HG03342 (cell line): ENCODE measurements around the gene PLCH2.

ENCODE experiments used
- ATAC-seq: cut with Tn5 transposase; IDR thresholded peaks from one replicate; pipeline ENCODE4 v1.9.1; 2021; ENCODE audit warnings: mild to moderate bottlenecking, moderate library complexity; ENCODE audit not compliant: unreplicated experiment

The PLCH2 gene

DNA sequence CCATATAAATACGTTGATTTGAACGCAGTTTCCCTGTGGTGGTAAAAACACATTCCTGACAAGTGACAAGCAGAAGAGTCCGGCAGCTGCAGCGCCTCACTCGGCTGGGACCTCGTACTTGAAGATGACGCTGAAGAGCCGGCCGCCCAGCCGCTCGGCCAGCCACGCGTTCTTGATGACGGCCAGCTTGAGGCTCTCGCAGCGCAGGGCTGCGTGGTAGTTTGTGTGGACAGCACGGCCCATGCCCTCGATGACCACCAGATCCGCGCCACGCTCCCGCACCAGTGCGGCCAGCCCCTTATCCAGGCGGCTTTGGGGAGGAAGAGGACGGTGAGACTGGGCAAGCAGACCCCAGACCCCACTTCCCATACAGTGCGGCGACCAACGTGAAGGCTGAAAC, 32.7 kb downstream of the PLCH2 start:
- ATAC-seq, result no peak

DNA sequence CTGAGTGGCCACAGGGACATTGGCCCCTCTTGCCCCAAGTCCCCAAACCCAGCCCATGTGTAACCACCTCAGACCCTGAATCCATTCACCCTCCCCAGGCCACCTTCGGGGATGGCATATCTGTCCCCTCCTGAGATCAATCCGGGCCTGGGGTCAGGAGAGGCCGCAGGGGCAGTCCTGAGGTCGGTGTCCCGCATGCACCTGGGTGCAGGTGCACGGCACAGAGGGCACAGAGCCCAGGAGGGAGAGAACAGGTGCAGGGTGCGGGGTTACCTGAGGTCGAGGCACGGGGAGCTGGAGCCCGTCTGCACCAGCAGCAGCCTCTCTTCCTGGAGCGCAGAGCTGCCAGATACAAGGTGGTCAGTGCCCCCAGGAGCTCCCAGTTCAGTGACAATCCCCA, 33.5 kb downstream of the PLCH2 start:
- ATAC-seq, result no peak

DNA sequence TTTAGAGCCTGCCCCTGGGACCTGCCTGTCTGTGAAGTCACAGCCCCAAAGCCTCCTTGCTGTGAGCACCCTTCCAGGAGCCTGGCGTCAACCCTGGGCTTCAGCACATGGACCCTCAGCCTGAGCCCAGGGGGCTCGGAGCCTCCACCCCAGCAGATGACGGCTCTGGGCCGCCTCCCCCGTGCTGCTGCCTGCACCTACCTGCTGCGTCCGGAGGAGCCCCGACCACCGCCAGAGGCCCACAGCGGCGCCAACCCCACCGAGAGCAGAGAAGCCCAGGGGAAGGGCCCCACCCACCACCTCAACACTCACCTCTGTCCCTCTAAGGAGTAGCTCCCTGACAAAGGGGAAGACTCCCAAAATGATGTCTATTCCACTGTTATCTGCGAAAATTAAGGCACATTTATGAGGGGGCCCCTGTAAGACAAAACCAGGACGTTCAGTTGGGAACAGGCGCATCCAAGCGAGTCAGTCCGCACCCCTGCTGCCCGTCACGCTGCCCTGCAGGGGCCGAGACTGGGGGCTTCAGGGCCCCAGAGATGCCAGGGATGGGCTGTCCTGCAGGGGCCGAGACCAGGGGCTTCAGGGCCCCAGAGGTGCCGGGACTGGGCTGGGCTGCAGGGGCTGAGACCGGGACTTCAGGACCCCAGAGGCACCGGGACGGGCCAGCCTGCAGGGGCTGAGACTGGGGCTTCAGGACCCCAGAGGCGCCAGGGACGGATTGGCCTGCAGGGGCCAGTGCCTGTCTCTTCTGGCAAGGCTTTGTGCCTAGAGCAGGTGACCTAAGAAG, 34.5 kb downstream of the PLCH2 start:
- ATAC-seq, result no peak

DNA sequence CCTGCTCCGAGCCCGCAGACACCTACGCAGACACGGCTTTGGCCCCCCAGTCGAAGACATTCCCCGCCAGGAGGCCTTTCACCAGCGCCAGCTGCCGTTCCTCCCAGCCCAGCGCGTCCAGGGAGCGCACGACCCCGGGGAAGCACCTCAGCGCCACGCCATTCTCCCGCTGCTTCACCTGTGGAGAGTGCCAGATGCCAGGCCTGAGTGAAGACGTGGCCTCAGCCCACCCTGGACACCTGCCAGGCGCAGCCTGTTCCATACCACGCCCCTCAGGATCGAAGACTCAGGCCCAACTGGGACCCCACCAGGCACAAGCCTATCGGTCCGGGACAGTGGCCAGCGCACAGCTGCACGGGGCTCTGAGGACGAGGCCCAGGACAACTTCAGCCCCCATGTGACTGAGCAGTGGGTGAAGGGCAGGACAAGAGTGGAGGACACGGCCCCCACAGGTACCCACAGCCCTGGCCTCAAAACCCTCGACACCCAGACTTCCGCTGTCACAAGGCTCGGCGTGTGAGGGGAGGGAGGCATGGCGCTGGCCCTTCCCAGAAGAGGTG, 36.9 kb downstream of the PLCH2 start:
- ATAC-seq, result no peak

DNA sequence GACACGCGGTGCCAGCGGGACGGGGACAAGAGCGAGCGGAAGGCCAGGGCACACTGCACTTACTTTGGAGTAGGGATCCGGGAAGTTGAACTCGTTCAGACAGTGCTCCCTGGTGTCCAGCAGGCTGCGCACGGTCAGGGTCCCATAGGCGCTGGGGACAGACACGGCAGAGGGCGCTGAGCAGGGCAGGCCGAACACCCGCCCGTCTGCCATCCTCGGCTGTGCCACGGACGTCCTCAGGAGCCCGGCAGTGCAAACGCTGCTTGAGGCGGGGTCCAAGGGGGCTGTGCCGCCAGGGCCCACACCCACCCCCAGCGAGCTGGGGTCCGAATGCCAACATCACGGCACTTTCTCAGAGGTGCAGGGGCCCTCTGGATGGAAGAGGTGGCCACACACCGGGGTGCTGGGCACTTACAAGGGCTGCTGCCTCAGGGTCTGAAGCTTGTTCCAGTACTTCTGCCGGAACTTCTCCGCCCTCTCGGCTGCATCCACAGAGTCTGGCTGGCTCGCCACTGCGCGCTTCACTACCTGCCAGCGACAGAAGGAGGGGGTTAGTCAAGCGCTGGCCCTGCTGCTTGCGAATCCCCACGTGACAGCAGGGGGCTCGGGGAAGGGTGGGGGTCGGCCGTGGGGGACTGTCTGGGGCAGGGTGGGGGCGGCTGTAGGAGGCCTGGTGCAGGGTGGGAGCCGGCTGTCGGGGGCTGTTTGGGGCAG, 38.0 kb downstream of the PLCH2 start:
- no peak for ATAC-seq

DNA sequence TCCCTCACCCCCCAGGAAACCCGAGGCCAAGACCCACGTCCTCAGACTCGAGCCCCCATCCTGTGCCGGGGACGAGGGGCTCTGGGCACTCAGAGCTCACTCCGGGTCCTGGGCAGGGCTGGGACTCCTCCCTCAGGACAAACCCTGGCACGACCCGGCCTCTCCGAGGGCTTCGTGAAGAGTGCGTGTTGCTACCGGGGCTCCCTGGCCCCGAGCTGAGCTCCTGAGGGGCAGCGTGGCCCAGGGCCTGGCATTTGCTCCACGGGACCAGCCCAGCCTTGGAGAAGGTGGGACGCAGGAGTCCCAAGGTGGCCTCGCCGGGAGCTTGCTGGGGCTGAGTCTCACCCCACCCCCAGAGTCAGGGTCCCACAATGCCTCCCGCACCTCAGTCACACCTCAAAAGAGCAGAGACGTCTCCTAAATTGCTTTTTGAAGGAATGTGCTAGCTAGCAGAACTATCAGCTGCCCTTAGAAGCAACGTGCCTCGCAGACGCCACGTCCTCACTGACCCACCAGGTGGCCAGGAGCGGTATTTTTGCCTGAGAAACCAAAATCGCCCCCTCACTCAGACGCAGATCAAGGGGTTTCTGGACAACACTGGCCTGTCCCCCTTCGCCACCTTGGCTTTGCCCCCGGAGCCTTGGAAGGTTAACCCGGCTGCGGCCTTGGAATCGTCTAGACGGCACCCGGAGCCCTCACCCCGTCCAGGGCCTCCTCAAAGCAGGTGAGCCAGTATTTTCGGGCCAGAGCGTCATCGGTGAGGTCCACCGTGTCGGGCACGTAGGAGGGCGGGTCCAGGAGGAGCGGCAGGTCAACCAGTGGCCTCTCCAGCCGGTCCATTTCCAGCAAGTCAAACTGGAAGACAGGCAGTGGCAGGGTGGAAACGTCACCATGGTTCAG, 39.0 kb downstream of the PLCH2 start:
- no peak for ATAC-seq

DNA sequence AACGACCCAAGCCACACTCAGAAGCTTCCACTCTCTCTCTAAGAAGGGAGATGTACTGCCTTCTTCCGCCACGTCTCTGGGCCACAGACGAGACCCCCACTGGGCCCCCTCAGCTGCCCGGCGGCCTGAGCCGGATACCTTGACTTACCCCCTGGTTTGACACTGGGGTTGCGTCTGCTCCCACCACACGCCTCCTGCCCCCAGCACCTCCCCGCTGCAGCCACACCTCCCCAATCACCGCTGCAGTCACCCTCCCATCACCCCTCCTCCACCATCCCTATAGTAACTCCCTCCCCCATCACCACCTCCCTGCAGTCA, 39.6 kb downstream of the PLCH2 start:
- ATAC-seq, result no peak

DNA sequence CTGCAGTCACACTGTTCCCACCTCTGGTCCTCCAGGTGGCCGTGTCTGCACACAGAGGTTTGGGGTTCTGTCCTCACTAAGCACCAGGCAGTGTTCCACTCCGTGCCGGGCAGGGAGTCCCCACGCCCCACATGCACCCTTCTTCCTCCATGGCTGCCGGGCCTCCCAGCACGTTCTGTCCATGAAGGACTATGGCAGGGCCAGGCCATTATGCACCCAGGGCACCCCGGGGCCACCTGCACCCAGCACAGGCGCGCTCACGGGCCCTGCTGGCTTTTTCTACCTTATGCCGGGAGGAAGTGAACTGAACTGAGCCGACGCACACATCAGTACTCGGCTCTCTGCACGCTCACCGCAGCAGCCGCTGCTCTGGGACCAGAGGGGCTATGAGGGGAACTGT, 40.0 kb downstream of the PLCH2 start:
- no peak for ATAC-seq

DNA sequence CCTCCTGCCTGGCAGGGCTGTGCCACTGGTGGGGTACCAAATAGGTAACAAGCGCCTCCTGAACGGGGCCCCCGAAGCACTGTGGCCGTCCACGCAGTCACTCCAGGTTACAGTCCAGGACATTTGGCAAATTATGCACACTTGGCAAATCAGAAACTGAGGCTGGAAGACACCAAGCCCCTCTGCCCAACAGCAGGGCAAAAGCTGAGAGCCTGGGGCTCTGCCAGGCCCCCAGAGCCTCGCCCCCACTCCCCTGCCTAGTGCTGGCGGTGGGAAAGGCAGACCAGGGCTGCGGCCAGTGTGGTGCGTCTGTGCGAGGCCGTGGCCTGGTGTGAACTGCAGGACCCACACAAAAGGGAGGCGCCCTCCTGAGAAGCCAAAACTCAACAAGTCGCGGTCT, 40.9 kb downstream of the PLCH2 start:
- ATAC-seq, result no peak

DNA sequence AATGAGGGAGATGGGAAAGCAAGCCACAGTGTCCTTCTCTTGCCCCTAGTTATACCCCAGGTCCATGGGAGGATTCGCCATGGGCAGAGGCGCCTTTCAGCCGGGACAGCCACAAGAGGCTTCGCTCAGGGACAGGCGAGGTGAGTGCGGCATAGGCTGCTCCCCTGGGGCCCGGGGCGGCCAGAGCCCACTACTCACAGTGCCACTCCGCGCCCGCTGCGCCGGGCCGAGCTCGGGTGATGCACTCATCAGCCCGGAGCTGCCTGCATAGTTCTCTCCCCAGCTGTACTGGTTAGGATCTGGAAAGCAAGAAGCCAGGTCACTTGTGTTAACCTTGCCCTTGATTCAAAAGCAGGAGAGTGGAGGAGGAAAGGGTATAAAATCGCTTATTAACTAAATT, 41.9 kb downstream of the PLCH2 start:
- ATAC-seq, result no peak

DNA sequence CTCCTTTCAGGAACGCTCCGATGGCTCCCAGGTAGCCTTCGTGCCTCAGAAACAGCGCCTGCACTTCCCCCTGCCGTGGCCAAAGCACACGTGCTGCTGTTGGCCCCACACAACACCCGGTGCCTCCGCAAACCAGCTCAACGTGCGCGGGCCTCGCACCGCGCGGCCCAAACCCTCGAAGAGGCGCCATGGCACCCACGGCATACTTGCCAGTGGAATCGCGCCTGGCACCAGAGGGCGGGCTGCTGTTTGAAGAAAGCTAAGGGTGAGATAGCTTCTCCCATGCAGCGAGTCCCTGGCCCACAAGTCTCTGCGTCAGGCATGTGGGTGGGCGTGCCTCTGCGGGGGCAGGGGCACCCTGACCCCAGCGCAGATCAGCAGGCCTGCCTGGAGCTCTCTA, 42.4 kb downstream of the PLCH2 start:
- ATAC-seq, result no peak

DNA sequence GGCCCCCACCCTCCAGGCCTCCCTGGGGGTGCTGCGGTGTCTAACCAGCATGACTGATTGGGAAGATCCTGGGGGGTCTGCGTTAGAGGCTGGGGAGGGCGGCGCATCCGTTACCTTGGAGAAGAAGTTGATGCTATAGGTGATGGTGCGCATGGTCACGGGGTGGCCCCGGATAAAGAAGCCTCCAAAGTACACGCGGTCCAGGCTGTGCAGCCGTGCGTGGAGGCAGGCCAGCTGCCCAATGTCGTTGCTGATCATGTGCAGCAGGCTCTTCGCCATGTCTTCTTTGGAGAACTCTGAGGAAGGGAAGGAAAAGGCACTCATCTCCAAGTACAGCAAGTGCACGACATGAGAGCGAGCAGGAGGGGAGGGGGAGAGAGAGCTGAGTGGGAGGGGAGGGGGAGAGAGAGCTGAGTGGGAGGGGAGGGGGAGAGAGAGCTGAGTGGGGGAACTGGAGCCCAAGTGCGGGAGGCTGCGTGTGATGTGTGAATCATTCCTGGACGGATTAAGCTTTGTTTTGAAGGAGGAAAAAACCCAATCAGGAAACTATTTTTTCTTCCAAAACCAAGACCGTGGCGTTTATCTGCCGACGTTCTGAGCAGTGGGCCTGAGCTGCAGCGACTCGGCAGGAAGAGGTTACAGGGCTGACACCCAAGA, 43.1 kb downstream of the PLCH2 start:
- ATAC-seq, result no peak

DNA sequence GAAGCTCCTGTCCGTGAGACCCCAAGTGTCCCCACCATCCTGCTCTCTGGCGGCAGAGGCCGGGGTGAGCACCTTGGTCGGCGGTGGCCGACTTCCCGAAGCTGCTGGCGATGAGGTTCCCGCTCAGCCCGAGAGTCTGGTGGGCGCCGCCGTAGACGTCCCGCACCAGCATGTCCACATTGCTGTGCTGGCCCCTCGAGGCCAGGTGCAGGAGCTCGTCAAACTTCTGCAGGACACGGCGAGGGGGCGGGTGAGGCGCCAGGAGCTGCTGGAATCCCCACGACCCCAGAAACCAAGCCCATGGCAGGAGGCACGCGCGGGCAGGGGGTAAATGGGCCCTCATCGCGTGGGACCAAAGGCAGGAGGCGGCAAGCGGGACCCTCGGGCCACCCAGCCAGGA, 43.6 kb downstream of the PLCH2 start:
- no peak for ATAC-seq

DNA sequence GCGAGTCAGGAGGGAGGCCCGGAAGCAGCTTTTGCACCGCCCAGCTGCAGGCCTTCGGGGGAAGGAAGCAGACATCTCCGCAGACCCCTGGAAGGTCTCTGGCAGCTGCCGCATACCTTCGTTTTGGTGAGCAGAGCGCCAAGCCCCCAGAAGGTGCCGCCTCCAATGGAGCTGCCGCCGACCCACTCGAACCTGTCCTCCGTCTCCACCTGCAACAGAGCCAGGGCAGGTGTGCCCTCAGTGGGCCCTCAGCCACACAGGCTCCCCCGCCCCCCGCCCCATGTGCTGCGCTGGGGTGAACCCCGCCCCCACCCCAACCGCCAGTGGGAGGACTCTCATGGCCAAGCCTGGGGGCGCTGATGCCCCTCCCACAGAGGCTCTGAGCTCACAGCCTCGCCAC, 44.1 kb downstream of the PLCH2 start:
- ATAC-seq, result no peak

DNA sequence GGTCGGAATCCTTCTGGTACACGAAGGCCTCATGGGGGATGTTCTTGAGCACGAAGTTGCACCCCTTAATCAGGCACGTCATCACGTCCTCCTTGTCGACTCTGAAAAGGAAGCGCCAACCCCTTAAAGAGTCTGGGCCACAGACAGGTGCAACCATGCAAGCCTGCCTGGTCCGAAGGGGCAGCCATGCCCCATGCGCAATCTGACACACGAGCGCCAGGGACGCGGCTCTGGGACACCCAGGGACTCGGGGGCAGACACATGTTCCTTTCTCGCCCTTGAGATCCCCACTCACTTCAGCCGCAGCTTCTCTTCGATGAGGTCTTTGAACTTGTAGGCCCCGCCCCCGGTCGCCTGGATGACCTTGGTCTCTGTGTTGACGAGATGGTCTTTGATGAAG, 44.7 kb downstream of the PLCH2 start:
- no peak for ATAC-seq

DNA sequence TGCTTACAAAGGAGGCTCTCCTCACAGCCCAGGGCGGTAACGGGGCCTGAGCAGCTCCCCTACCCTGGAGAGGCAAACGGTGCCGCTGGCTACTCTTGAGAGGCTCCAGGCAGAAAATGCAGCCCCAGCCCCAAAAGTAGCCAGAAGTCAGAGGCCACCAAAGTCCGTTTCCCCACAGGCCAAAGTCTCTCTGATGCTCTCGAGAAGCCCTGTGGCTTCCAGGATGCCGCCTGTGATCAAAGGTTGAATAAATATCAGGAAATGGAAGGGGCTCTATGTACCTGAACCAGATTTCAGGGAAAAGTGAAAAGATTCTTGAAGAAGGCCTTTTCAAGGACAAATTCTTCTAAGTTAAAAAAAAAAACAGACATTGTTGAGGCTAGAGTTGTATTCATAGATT, 46.1 kb downstream of the PLCH2 start:
- ATAC-seq, result no peak

DNA sequence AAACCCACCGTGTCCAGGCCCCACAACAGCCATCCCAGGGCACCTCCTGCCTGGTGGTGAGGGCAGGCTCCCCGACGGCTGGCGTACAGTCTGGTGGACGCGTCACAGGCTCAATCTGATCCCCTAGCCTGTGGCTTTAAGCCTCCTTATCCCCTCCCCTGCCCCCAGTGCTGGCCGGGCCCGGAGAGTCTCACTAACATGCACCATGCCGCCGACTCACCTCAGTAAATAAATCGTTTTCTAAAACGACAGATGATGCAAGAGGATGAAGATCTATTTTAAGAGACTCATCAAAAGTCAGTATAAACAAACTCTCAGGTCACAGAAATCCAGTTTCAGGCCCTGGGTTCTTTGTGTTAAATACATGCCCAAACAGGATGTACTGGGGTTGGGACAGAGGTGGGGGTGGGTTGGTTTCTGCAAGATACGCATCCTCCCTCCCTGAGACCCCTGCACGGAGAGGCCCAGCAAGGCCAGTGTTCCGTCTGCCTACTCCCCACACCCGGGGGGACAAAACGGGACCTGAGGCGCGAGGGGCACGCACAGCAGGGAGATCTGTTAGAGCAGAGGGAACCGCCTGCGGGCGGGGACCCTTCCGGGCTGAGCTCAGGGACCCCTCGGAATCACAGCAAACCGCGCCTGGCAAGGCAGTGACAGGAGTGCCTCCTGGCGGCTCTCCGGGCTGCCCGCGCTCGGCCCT, 47.3 kb downstream of the PLCH2 start:
- no peak for ATAC-seq

DNA sequence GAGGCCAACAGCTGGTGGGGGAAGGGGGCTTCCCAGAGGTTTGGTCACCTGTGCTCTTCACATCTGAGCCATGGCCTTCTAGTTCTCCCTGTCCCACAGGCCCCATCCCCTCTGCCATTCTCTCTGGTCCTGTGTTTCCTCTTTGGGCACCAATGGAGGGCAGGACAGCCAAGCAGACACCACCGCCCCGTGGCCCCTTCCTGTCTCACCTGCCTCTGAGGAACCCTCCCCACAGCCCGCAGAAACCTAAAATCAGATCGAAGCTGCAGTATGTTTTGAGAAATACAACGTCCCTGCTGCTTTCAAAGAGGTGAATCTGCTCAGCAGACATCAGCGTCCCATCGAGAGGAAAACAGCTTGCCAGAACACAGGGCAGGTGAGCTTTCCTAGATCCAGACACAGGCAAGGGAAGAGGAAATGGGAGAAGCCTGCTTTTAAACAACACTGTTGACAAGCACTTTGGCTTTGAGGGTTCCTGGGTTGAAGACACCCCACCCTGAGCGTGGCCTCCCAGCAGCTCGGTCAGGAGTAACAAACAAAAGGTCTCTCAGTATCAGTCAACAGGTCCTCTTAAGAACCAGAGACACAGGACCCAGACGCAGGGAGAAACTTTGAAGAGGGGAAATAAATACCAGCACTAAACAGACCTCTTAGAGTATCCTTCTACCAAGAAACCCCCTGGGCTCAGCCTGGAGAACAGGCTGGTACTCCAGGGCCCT, 48.0 kb downstream of the PLCH2 start:
- ATAC-seq, result no peak

DNA sequence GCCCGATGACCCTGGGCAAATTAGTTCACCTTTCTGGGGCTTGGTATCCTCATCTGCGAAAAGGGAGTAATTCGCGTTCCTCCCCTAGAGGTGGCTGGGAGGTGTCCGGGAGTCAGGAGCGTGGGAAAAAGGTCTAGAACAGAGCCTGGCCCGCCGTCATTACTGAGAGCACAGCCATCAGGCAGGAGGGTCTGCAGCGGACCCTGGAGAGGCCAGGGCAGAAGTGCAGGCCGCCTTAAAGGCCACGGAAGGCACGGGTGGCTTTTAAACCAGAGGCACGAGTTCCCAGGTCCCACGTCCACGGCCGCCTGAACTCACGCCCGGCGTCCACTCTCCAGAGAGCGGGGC, 49.5 kb downstream of the PLCH2 start:
- no peak for ATAC-seq
